ENCODE data around the gene LARP1. TPM values are rescaled to one million over a fixed set of nuclear protein-coding genes. Genes with fewer than 3 reads are reported as not detected.
A peak's percentile ranks its signal among the peaks of the same experiment; 100 is the strongest.

Gene LARP1
- total and polyA plus RNA-seq, 4 donors = 26.0 to 74.1 (median 32.6) TPM

DNA sequence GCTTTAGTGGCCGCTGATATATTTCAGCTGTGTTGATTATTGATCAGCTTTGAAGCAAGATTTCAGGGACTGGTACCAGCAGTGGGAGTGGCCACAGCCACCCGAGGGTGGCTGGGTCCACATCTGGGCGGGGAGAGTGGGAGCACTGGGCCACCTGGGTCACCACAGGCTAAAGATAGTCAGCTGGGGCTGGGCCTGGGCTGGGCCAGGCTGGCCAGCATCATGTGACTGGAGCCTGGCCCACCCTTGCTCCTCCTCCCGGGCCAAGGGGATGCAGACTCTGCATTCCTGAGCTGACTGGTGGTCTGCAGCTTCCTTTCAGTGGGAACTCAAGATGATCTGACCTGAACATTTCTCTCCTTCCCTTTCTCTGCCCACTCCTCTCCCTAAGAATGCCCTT lies 27.1 kb downstream of the LARP1 start:
- Histone ChIP-seq H3K27ac (ENCODE audit: low read depth in 1 of 2, low read length in 2 of 2) (no peak overlapping the region), H3K4me3 (ENCODE audit: low read depth in 1 of 3, low read length in 3 of 3) (no peak overlapping the region), H3K4me1 (ENCODE audit: control insufficient read depth in 4 of 4, insufficient read depth in 4 of 4, low read length in 3 of 4) (peaks cover 12 to 32% (median 24%) of the 10 kb centered on the region in 4 donors), H3K9ac (ENCODE audit: low read depth in 1 of 2, low read length in 2 of 2) (no peak overlapping the region), H3K9me3 (ENCODE audit: control insufficient read depth in 4 of 4, low read length in 3 of 4) (no peaks in the 10 kb centered on the region), H3K36me3 (ENCODE audit: control insufficient read depth in 4 of 4, insufficient read depth in 3 of 4, low read depth in 1 of 4, low read length in 3 of 4) (no peaks in the 10 kb centered on the region), H3K27me3 (ENCODE audit: control insufficient read depth in 4 of 4, insufficient read depth in 4 of 4, low read length in 3 of 4) (no peaks in the 10 kb centered on the region)
- DNase-seq (ENCODE audit: low spot score) = peak; percentile 75
- TF ChIP-seq NR2F2 (IDR thresholded peaks at IDR 0.05) (no peak), RAD21 (IDR thresholded peaks at IDR 0.05) (peak in 1 of 2 donors; percentile 27), SP1 (IDR thresholded peaks at IDR 0.05) (no peak), GABPA (IDR thresholded peaks at IDR 0.05 in 1 of 2, conservative IDR thresholded peaks at IDR 0.05 in 1 of 2) (no peak), JUND (IDR thresholded peaks at IDR 0.05) (no peak), FOXA2 (IDR thresholded peaks at IDR 0.05) (no peak), YY1 (IDR thresholded peaks at IDR 0.05) (no peak), HNF4A (conservative IDR thresholded peaks at IDR 0.05) (peak in 1 of 2 donors; percentile 17)
- TF ChIP-seq, protein P1, sequence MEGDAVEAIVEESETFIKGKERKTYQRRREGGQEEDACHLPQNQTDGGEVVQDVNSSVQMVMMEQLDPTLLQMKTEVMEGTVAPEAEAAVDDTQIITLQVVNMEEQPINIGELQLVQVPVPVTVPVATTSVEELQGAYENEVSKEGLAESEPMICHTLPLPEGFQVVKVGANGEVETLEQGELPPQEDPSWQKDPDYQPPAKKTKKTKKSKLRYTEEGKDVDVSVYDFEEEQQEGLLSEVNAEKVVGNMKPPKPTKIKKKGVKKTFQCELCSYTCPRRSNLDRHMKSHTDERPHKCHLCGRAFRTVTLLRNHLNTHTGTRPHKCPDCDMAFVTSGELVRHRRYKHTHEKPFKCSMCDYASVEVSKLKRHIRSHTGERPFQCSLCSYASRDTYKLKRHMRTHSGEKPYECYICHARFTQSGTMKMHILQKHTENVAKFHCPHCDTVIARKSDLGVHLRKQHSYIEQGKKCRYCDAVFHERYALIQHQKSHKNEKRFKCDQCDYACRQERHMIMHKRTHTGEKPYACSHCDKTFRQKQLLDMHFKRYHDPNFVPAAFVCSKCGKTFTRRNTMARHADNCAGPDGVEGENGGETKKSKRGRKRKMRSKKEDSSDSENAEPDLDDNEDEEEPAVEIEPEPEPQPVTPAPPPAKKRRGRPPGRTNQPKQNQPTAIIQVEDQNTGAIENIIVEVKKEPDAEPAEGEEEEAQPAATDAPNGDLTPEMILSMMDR (IDR thresholded peaks at IDR 0.05; ENCODE audit: low read depth, low read length, missing input control) = no peak
- TF ChIP-seq, protein P2, sequence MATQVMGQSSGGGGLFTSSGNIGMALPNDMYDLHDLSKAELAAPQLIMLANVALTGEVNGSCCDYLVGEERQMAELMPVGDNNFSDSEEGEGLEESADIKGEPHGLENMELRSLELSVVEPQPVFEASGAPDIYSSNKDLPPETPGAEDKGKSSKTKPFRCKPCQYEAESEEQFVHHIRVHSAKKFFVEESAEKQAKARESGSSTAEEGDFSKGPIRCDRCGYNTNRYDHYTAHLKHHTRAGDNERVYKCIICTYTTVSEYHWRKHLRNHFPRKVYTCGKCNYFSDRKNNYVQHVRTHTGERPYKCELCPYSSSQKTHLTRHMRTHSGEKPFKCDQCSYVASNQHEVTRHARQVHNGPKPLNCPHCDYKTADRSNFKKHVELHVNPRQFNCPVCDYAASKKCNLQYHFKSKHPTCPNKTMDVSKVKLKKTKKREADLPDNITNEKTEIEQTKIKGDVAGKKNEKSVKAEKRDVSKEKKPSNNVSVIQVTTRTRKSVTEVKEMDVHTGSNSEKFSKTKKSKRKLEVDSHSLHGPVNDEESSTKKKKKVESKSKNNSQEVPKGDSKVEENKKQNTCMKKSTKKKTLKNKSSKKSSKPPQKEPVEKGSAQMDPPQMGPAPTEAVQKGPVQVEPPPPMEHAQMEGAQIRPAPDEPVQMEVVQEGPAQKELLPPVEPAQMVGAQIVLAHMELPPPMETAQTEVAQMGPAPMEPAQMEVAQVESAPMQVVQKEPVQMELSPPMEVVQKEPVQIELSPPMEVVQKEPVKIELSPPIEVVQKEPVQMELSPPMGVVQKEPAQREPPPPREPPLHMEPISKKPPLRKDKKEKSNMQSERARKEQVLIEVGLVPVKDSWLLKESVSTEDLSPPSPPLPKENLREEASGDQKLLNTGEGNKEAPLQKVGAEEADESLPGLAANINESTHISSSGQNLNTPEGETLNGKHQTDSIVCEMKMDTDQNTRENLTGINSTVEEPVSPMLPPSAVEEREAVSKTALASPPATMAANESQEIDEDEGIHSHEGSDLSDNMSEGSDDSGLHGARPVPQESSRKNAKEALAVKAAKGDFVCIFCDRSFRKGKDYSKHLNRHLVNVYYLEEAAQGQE (IDR thresholded peaks at IDR 0.05) = no peak
- TF ChIP-seq, protein P3, sequence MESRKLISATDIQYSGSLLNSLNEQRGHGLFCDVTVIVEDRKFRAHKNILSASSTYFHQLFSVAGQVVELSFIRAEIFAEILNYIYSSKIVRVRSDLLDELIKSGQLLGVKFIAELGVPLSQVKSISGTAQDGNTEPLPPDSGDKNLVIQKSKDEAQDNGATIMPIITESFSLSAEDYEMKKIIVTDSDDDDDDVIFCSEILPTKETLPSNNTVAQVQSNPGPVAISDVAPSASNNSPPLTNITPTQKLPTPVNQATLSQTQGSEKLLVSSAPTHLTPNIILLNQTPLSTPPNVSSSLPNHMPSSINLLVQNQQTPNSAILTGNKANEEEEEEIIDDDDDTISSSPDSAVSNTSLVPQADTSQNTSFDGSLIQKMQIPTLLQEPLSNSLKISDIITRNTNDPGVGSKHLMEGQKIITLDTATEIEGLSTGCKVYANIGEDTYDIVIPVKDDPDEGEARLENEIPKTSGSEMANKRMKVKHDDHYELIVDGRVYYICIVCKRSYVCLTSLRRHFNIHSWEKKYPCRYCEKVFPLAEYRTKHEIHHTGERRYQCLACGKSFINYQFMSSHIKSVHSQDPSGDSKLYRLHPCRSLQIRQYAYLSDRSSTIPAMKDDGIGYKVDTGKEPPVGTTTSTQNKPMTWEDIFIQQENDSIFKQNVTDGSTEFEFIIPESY (IDR thresholded peaks at IDR 0.05) = no peak
- WGBS = 50% methylated on average over 4 of the region's 4 CpGs

DNA sequence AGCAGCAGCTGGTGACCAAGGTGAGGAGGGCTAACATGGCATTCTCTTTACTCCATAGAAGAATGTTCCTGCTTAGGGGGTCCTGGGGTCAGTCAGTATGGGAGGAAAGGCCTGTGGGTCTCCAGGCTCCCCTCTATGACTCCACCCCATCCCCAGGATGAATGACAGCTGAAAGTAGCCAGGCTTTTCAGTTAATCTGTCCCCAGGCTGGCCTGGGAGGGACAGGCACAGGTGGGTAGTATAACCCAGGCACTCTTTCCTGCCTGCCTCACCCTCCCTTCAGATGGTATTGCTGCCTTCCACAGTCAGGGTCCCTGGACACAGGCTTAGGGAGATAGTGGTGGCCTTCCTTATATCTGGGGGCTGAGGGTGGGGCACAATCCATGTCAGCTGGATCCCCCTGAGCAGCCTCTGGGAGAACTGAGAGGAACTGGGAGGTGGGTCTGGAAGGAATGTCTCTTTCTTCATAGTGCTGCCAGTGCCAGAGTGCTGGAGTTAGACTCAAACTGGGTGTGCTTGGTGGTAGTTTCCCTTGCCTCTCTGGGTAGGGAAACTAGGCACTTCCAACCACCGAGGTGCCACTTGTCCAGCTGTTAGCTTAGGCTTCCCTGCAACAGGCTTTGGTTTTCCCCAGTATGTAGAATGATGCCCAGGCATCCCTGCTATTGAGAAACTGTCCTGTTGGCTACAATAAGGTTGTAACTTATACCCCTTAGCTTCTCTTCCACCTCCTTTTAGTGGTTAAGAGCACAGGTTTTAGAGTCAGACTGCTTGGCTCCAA lies 27.8 kb downstream of the LARP1 start:
- DNase-seq (ENCODE audit: low spot score) = no peak
- Histone ChIP-seq H3K9me3 (ENCODE audit: control insufficient read depth in 4 of 4, low read length in 3 of 4) (no peaks in the 10 kb centered on the region), H3K36me3 (ENCODE audit: control insufficient read depth in 4 of 4, insufficient read depth in 3 of 4, low read depth in 1 of 4, low read length in 3 of 4) (no peaks in the 10 kb centered on the region), H3K27me3 (ENCODE audit: control insufficient read depth in 4 of 4, insufficient read depth in 4 of 4, low read length in 3 of 4) (no peaks in the 10 kb centered on the region), H3K4me1 (ENCODE audit: control insufficient read depth in 4 of 4, insufficient read depth in 4 of 4, low read length in 3 of 4) (peaks cover 12 to 33% (median 25%) of the 10 kb centered on the region in 4 donors), H3K9ac (ENCODE audit: low read depth in 1 of 2, low read length in 2 of 2) (no peak overlapping the region), H3K27ac (ENCODE audit: low read depth in 1 of 2, low read length in 2 of 2) (no peak overlapping the region), H3K4me3 (ENCODE audit: low read depth in 1 of 3, low read length in 3 of 3) (no peak overlapping the region)
- TF ChIP-seq, protein P2 (IDR thresholded peaks at IDR 0.05) = no peak
- TF ChIP-seq, protein P1 (IDR thresholded peaks at IDR 0.05; ENCODE audit: low read depth, low read length, missing input control) = no peak
- TF ChIP-seq YY1 (IDR thresholded peaks at IDR 0.05) (no peak), JUND (IDR thresholded peaks at IDR 0.05) (no peak), FOXA2 (IDR thresholded peaks at IDR 0.05) (no peak), HNF4G (IDR thresholded peaks at IDR 0.05) (no peak), EGR1 (IDR thresholded peaks at IDR 0.05; ENCODE audit: low read depth in 2 of 2) (no peak), SP1 (IDR thresholded peaks at IDR 0.05) (no peak), GABPA (IDR thresholded peaks at IDR 0.05 in 1 of 2, conservative IDR thresholded peaks at IDR 0.05 in 1 of 2) (no peak), HNF4A (conservative IDR thresholded peaks at IDR 0.05) (no peak)
- TF ChIP-seq, protein P3 (IDR thresholded peaks at IDR 0.05) = no peak
- 79% methylated on average over 1 of the region's 1 CpG for WGBS

All from liver (tissue), 9 donors.